ENCODE results near the gene THAP12. TPM values are rescaled to one million over a fixed set of nuclear protein-coding genes. Genes with fewer than 3 reads are reported as not detected.
"Not testable (repeated sequence)": the region's sequence is repeated elsewhere in the genome, so short reads cannot be mapped to it uniquely, and the experiment has no call there.

THAP12 gene
- polyA plus RNA-seq, 1 donor: 50.2 TPM

DNA sequence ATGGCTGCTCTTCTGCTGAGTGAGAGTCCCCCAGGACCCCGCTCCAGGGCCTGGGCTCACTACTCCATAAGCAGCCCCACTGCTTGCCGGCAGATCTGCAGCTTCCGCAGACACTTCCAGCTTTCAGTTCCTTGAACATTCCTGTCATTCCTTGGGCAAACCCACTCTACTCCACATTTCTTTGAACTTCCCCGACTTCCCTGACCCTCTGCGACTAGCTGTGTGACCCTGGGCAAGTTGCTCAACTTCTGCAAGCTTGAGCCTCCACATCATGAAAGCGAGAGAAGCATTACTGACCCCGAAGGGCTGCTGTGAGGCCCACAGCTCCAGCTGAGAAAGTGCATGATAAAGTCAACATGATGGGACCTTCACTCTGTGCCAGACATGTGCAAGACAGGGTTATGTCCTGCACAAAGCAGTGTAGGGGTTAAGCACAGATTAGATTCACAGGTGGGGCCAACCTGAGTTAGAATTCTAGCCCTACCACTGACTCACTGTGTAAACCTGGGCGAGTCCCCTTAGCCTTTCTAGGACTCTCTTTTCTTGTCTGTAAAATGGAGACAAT, 51.8 kb downstream of the THAP12 start:
- no peaks in the 10 kb centered on the region for H3K27me3 ChIP-seq (ENCODE audit: control insufficient read depth, insufficient read depth, low read length)
- whole genome bisulfite sequencing (ENCODE audit: insufficient coverage, low lambda C conversion rate): no CpG with 5 or more reads among the region's 8 CpGs
- H3K27ac ChIP-seq (ENCODE audit: low read length): no peak overlapping the region
- no peak overlapping the region for H3K4me3 ChIP-seq (ENCODE audit: low read length)
- no peaks in the 10 kb centered on the region for H3K36me3 ChIP-seq (ENCODE audit: control insufficient read depth, insufficient read depth, low read length)
- H3K9me3 ChIP-seq (ENCODE audit: control insufficient read depth, low read depth, low read length): no peaks in the 10 kb centered on the region
- DNase-seq: no peak
- peaks cover 4% of the 10 kb centered on the region for H3K4me1 ChIP-seq (ENCODE audit: control insufficient read depth, insufficient read depth, low read length)

- Histone ChIP-seq H3K4me1 (ENCODE audit: control insufficient read depth, insufficient read depth, low read length) (peaks cover 4% of the 10 kb centered on the region), H3K36me3 (ENCODE audit: control insufficient read depth, insufficient read depth, low read length) (no peaks in the 10 kb centered on the region), H3K9me3 (ENCODE audit: control insufficient read depth, low read depth, low read length) (no peaks in the 10 kb centered on the region), H3K27ac (ENCODE audit: low read length) (no peak overlapping the region), H3K4me3 (ENCODE audit: low read length) (no peak overlapping the region), H3K27me3 (ENCODE audit: control insufficient read depth, insufficient read depth, low read length) (peaks cover 5% of the 10 kb centered on the region)
- DNase-seq: no peak
- no CpG with 5 or more reads among the region's 9 CpGs for WGBS (ENCODE audit: insufficient coverage, low lambda C conversion rate)
Measured at GRCh38 chr11:76327756-76328388, 53.1 kb downstream of the THAP12 start.

GRCh38 chr11:76327202-76327601, 53.7 kb downstream of the THAP12 start:
- Histone ChIP-seq H3K4me1 (ENCODE audit: control insufficient read depth, insufficient read depth, low read length) (peaks cover 4% of the 10 kb centered on the region), H3K4me3 (ENCODE audit: low read length) (no peak overlapping the region), H3K9me3 (ENCODE audit: control insufficient read depth, low read depth, low read length) (no peaks in the 10 kb centered on the region), H3K27ac (ENCODE audit: low read length) (no peak overlapping the region), H3K36me3 (ENCODE audit: control insufficient read depth, insufficient read depth, low read length) (no peaks in the 10 kb centered on the region), H3K27me3 (ENCODE audit: control insufficient read depth, insufficient read depth, low read length) (peaks cover 11% of the 10 kb centered on the region)
- no peak for DNase-seq
- WGBS (ENCODE audit: insufficient coverage, low lambda C conversion rate): no CpG with 5 or more reads among the region's 1 CpG

DNA sequence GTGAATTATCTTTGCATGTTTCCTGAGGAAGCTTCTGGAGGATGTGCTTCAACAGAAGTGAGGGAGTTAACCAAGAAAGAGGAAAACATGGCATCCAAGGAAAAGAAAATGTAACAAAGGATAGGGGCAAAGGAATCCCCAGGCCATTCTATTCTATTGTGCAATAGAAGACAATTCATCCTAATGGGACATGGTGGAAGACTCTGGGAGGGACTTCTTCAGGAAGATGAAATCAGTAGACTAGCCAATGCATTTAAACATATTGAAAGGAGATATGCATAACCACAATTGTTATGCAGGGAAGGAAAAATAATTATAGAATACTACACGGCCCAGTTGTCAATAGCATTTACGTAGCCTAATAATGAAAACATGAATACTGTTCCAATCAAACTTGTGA, 55.7 kb downstream of the THAP12 start:
- WGBS (ENCODE audit: insufficient coverage, low lambda C conversion rate): 87% methylated on average over 2 of the region's 2 CpGs
- H3K27me3 ChIP-seq (ENCODE audit: control insufficient read depth, insufficient read depth, low read length): peaks cover 31% of the 10 kb centered on the region
- no peaks in the 10 kb centered on the region for H3K9me3 ChIP-seq (ENCODE audit: control insufficient read depth, low read depth, low read length)
- no peak overlapping the region for H3K27ac ChIP-seq (ENCODE audit: low read length)
- no peak for DNase-seq
- no peak overlapping the region for H3K4me3 ChIP-seq (ENCODE audit: low read length)
- peaks cover 4% of the 10 kb centered on the region for H3K4me1 ChIP-seq (ENCODE audit: control insufficient read depth, insufficient read depth, low read length)
- no peaks in the 10 kb centered on the region for H3K36me3 ChIP-seq (ENCODE audit: control insufficient read depth, insufficient read depth, low read length)

DNA sequence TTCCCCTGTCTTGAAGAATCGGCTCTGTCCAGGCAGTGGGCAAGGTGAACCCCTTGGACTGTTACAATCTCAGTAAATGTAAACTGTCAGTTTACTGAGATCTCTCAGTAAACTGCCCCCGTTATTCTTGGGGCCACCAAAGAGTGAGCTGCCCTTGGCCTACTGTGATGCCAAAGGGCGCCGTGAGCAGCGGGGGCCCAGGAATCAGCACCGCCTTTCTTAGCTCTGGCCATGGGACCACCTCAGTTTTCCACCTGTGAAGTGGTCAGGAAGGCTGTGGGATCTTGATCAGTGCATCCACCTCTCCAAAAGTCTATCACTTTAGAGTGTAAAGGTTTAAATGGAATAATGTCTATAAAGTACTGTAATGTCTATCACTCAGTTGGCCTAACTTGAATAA, 57.1 kb downstream of the THAP12 start:
- WGBS (ENCODE audit: insufficient coverage, low lambda C conversion rate): no CpG with 5 or more reads among the region's 6 CpGs
- Histone ChIP-seq H3K27ac (ENCODE audit: low read length) (no peak overlapping the region), H3K9me3 (ENCODE audit: control insufficient read depth, low read depth, low read length) (no peaks in the 10 kb centered on the region), H3K36me3 (ENCODE audit: control insufficient read depth, insufficient read depth, low read length) (no peaks in the 10 kb centered on the region), H3K4me3 (ENCODE audit: low read length) (no peak overlapping the region), H3K27me3 (ENCODE audit: control insufficient read depth, insufficient read depth, low read length) (peaks cover 32% of the 10 kb centered on the region), H3K4me1 (ENCODE audit: control insufficient read depth, insufficient read depth, low read length) (no peaks in the 10 kb centered on the region)
- no peak for DNase-seq

- H3K9me3 ChIP-seq (ENCODE audit: control insufficient read depth, low read depth, low read length); H3K4me1 ChIP-seq (ENCODE audit: control insufficient read depth, insufficient read depth, low read length); H3K36me3 ChIP-seq (ENCODE audit: control insufficient read depth, insufficient read depth, low read length); H3K27ac ChIP-seq (ENCODE audit: low read length); DNase-seq; H3K4me3 ChIP-seq (ENCODE audit: low read length): not testable (repeated sequence)
- no CpG with 5 or more reads among the region's 2 CpGs for WGBS (ENCODE audit: insufficient coverage, low lambda C conversion rate)
- H3K27me3 ChIP-seq (ENCODE audit: control insufficient read depth, insufficient read depth, low read length): peaks cover 32% of the 10 kb centered on the region
Measured at GRCh38 chr11:76323375-76323774, 57.6 kb downstream of the THAP12 start.

DNA sequence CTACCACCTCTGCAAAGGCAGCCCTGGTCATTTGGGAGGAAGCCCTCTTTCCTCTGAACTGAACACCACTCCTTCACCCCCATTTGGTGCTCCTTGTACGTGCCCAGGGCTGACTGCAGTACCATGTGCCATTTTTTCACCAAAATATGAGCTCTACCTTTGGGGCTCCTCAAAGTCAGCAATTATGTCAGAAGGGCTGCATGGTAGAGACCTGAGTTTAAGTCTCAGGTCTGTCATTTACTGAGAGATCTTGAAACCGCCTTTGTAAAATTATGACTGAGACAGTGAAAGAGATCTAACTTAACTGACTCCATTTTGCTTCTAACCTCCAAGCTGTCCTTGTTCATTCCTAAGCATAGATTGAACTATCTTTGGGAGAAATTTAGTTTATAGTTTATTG, 58.0 kb downstream of the THAP12 start:
- no peak overlapping the region for H3K4me3 ChIP-seq (ENCODE audit: low read length)
- H3K4me1 ChIP-seq (ENCODE audit: control insufficient read depth, insufficient read depth, low read length): no peaks in the 10 kb centered on the region
- no peak for DNase-seq
- WGBS (ENCODE audit: insufficient coverage, low lambda C conversion rate): no CpG with 5 or more reads among the region's 2 CpGs
- H3K36me3 ChIP-seq (ENCODE audit: control insufficient read depth, insufficient read depth, low read length): no peaks in the 10 kb centered on the region
- H3K9me3 ChIP-seq (ENCODE audit: control insufficient read depth, low read depth, low read length): no peaks in the 10 kb centered on the region
- no peak overlapping the region for H3K27ac ChIP-seq (ENCODE audit: low read length)
- peaks cover 32% of the 10 kb centered on the region for H3K27me3 ChIP-seq (ENCODE audit: control insufficient read depth, insufficient read depth, low read length)

- WGBS (ENCODE audit: insufficient coverage, low lambda C conversion rate): no CpG with 5 or more reads among the region's 5 CpGs
- Histone ChIP-seq H3K4me1 (ENCODE audit: control insufficient read depth, insufficient read depth, low read length) (no peaks in the 10 kb centered on the region), H3K4me3 (ENCODE audit: low read length) (no peak overlapping the region), H3K9me3 (ENCODE audit: control insufficient read depth, low read depth, low read length) (no peaks in the 10 kb centered on the region), H3K36me3 (ENCODE audit: control insufficient read depth, insufficient read depth, low read length) (no peaks in the 10 kb centered on the region), H3K27me3 (ENCODE audit: control insufficient read depth, insufficient read depth, low read length) (peaks cover 32% of the 10 kb centered on the region), H3K27ac (ENCODE audit: low read length) (no peak overlapping the region)
- no peak for DNase-seq
Measured at GRCh38 chr11:76322540-76322939, 58.4 kb downstream of the THAP12 start.

DNA sequence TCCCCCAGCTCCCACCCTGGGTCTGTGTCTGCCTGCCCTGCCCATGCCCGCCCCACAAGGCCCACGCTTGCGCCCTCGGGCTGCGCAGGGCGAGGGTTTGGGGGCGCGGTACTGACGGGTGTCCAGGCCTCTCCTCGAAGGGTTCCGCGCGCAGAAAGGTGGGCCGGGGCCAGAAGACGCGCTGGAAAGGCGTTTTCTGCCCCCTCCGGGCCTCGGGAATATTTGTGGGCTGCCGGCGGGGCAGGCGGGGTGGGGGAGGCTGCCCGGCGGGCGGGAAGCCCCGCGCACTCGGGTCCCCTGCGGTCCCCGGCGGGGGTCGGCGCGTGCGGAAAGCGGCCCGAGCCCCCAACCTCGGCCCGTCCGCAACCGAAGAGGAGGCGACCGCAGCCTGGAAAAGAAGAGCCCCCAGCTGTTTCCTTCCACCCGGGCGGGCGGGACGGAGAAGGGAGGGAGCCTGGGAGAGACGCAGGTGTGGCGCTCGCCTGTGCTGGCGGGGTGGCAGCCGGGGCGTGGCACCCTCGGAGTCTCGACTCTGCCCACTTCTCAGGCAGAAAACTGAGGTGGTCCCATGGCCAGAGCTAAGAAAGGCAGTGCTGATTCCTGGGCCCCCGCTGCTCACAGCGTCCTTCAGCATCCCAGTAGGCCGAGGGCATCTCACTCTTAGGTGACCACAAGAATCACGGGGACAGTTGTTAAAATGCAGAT, 59.0 kb downstream of the THAP12 start:
- Histone ChIP-seq H3K4me3 (ENCODE audit: low read length) (peak overlapping the region; percentile 5), H3K27me3 (ENCODE audit: control insufficient read depth, insufficient read depth, low read length) (peaks cover 32% of the 10 kb centered on the region), H3K27ac (ENCODE audit: low read length) (no peak overlapping the region), H3K9me3 (ENCODE audit: control insufficient read depth, low read depth, low read length) (no peaks in the 10 kb centered on the region), H3K36me3 (ENCODE audit: control insufficient read depth, insufficient read depth, low read length) (no peaks in the 10 kb centered on the region), H3K4me1 (ENCODE audit: control insufficient read depth, insufficient read depth, low read length) (no peaks in the 10 kb centered on the region)
- DNase-seq: peak in 1 of 2 donors; percentile 14
- no CpG with 5 or more reads among the region's 59 CpGs for WGBS (ENCODE audit: insufficient coverage, low lambda C conversion rate)

- H3K4me3 ChIP-seq (ENCODE audit: low read length): no peak overlapping the region
Measured at GRCh38 chr11:76321340-76321739, 59.6 kb downstream of the THAP12 start.

More at GRCh38 chr11:76321340-76321739, 59.6 kb downstream of the THAP12 start:
- WGBS (ENCODE audit: insufficient coverage, low lambda C conversion rate): no CpG with 5 or more reads among the region's 8 CpGs
- no peaks in the 10 kb centered on the region for H3K9me3 ChIP-seq (ENCODE audit: control insufficient read depth, low read depth, low read length)
- H3K36me3 ChIP-seq (ENCODE audit: control insufficient read depth, insufficient read depth, low read length): no peaks in the 10 kb centered on the region
- no peak for DNase-seq
- H3K27me3 ChIP-seq (ENCODE audit: control insufficient read depth, insufficient read depth, low read length): peaks cover 32% of the 10 kb centered on the region
- H3K27ac ChIP-seq (ENCODE audit: low read length): no peak overlapping the region
- no peaks in the 10 kb centered on the region for H3K4me1 ChIP-seq (ENCODE audit: control insufficient read depth, insufficient read depth, low read length)
